Hair follicular keratinocyte (primary cell): ENCODE measurements around the gene ELMOD3. TPM values are rescaled to one million over a fixed set of nuclear protein-coding genes. Genes with fewer than 3 reads are reported as not detected.

Experiments
- total RNA-seq: library from RNA; depleted of rRNA; stranded (reverse); fragments of >200 nt; gene quantifications from 2 replicates; pipeline ENCODE4 v1.2.3, GENCODE V29; 2015

The ELMOD3 gene
- 10.7 and 16.7 TPM in 2 replicates for total RNA-seq

DNA sequence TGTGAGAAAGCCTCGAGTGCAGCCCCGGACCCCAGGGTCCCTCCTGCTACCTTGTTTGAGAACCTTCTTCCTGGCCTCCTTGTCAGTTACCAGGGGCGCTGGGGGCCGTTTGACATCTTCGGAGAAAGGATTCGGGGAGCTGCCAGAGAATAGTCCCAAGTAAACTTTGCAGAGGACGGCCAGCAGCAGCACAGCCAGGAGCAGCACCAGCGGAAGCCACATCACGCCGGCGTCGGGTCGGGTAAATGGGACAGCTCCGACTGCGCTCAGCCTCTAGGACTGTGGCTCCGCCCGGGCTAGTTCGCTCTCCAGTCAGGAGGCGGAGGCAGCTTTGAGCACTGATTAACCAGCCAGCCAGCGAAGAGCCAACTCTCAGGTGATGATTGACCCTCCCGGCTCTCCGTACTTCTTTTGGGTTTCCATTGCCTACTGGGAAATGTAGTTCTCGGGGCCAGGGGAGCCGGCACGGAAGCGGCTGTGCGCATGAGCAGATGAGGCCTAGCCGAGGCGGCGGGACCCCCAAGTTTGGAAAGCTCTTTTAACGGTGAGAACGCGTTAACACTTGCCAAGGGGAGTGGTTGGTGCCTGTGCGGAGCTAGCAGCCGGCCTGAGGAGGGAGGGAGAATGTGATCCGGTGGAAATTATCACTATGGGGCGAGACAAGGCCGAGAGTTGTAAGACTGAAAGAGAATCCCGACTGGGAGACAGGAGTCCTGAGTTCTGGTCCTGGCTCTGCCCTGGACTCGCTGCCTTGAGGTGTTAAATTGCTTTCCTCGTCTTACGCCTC lies at the start of gene ELMOD3, which contains the start of gene RETSAT:
Gene ELMOD3, plus strand, starts transcription at position 484 of the 787 bp plus-strand sequence. CDS start 2,430 bp downstream, outside the sequence.
Gene RETSAT, minus strand, starts transcription at position 243 of the 787 bp plus-strand sequence. Its CDS starts 21 bp downstream, at position 222.

DNA sequence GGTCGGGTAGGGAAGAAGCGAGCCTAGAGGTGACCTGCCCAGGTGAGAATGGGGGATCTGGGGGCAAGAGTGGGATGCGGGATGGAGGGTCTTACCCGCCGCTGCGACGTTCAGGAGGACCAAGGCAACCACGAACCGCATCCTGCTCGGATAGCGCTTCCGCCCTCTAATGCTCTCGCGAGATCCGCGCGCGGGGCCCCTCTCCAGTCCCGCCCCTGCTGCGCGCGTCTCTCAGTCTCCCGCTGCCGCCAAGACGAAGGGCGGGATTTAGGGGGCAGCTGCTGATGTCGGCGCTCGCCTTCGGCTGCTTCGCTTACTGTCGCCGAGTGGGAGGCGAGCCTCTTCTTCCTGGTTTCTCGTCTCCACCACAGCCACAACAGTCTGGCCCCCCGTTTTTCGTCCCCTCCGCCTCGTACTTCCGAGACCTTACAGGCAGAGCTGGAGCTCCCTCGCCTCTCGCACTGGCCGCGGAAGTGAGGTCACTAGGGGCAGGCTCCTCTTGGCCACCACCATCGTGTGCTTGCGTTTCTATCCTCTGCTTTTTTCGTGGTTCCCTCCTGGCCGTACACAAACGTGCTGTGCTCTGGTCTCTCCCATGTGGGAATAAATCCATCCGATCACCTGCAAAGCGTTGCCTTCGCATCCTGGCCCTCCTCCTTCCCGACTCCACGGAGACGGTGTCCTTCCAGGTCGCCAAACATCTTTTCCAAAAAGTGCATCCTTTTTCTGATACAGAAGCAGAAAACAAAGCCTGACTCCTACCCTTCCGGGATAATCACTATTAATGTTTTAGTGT lies 26.5 kb upstream of the ELMOD3 start, which contains the start of gene TGOLN2:
Gene TGOLN2, minus strand, starts transcription at position 168 of the 796 bp plus-strand sequence. Its CDS starts 27 bp downstream, at position 141.

DNA sequence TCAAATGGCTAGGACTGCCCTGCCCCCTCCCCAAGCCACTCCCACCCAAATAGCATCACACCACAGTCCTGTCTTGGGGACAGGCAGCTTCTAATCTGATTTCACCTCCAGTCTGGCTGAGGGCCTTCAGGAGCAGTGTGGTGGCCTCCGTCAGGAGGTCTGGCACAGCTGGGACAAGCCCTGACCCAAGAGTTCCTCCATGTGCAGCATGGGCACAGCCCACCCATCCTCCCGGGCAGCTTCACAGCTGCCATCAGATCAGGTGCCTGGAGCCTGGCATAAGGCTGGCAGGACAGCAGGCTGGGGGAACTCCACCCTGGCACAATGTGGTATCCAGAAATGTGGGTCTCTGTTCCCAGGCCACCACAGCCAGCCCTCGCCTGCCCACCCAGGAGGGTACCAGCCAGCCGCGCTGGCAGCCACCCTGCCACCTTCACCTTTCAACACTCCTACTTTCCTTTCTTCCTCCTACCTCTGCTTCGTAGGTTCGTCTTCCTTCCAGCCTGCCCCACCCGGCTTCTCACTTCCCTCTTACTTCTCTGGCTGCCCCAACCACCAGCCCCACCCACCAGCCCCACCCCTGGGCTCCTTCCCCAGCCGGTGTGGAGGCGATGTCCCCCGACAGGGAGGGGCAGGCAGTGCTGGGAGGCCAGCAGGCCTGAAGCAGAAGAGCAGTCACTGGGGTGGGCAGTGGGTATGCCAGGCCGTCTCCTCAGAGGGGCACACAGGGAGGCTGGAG lies 55.4 kb downstream of the ELMOD3 start, which contains the start of gene CAPG:
Gene CAPG, minus strand, starts transcription at position 522 of the 739 bp plus-strand sequence. CDS start 8,221 bp downstream, outside the sequence.

DNA sequence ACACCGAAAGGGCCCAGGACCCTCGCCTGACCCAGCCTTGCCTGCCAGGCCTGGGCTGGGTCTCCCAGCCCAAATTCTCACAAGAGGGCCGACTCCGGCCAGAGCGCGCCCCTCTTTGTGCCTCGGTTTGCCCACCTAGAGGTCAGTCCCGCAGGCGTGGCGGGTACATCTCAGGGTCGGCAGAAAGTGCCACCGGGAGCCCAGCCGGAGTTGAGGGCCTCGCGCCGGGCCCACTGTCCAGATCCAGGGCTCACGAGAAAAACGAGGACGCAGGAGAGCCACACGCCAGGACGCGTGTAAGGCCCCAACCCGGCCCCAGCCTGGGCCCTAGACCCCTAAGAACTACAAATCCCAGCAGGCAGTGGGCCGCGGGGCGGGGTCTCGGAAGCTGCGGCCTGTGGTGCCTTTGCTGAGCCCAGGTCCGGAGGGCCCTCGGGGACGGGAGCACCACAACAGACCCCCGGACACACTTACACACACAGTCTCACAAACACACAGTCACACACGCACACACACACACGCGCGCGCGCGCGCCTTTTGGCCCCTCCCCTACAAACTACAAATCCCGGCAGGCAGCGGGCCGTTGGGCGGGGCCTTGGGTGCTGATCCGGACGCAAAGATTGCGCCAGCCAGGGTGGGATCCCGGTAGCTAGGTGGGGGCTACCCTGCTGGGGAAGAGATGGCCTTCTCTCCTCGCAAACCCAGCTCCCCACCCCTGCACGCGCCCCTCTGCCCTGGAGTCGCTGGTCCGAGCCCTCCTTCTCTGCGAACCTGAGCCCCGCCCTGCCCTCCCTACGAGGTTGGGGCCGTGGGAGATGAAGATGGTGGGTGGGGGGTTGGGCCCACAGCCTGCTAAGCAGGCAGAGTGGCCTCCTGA lies 63.8 kb downstream of the ELMOD3 start, which contains the start of gene SH2D6:
Gene SH2D6, plus strand, starts transcription at position 583 of the 877 bp plus-strand sequence. CDS start 10,752 bp downstream, outside the sequence.

Other genes with a start within 250 kb of the ELMOD3 start
- gene TCF7L1, start 221.4 kb upstream of the ELMOD3 start, total RNA-seq = 1.4 and 2.0 TPM in 2 replicates
- gene TGOLN2, start 26.8 kb upstream of the ELMOD3 start, total RNA-seq = 28.9 and 31.1 TPM in 2 replicates
- gene RETSAT, start 241 bp upstream of the ELMOD3 start, total RNA-seq = 47.9 and 54.3 TPM in 2 replicates
- gene CAPG, start 55.6 kb downstream of the ELMOD3 start, total RNA-seq = 287 and 398 TPM in 2 replicates
- 0.23 TPM in 1 of 2 replicates, not detected in the other for gene SH2D6, start 63.9 kb downstream of the ELMOD3 start, total RNA-seq
- gene MAT2A, start 184.4 kb downstream of the ELMOD3 start, total RNA-seq = 69.0 and 72.9 TPM in 2 replicates
- gene GGCX, start 206.7 kb downstream of the ELMOD3 start, total RNA-seq = 34.0 and 34.6 TPM in 2 replicates
- 99.9 and 101 TPM in 2 replicates for gene VAMP8, start 222.8 kb downstream of the ELMOD3 start, total RNA-seq
- gene VAMP5, start 229.7 kb downstream of the ELMOD3 start, total RNA-seq = 1.4 and 3.0 TPM in 2 replicates
- 158 and 222 TPM in 2 replicates for gene RNF181, start 241.0 kb downstream of the ELMOD3 start, total RNA-seq
- gene TMEM150A, start 247.9 kb downstream of the ELMOD3 start, total RNA-seq = 10.4 and 12.0 TPM in 2 replicates